ENCODE measurements around the gene METTL9.

DNA sequence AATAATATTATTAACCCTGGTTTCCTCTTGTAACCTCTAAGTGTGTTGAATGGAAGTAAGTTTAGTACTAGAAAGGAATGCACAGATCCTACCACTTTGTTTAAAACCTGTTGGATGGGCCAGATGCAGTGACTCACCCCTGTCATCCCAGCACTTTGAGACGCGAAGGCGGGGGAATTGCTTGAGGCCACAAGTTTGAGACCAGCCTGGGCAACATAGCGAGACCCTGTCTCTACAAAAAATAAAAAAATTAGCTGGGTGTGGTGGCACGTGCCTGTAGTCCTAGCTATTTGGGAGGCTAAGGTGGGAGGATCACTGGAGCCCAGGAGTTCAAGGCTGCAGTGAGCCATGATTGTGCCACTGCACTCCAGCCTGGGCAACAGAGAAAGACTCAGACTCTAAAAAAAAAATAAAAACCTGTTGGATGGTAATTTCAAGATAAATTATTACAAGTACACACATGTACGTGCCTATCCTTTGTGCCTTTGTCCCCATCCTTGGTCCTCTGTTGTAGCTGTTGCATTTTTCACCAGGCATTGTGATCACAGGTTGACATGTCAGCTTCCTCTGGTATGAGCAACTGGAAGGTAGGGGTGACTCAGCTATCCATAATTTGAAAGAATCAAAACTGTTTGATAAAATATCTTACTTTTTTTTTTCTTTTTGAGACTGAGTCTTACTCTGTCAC lies 30.7 kb upstream of the METTL9 start:
- TF ChIP-seq POLR2A (IDR thresholded peaks at IDR 0.05; ENCODE audit: low read depth, low read length) (no peak), TAF1 (IDR thresholded peaks at IDR 0.05; ENCODE audit: borderline replicate concordance, low read depth, low read length) (no peak)
